Activated T-cell treated with anti-CD3 and anti-CD28 coated beads for 1 hour (primary cell): ENCODE measurements around the gene KLHL6.
"Not testable (repeated sequence)": the region's sequence is repeated elsewhere in the genome, so short reads cannot be mapped to it uniquely, and the experiment has no call there.

ENCODE experiments used
- DNase-seq: peaks from one replicate; pipeline ENCODE4 v3.0.0-alpha.2; 2020; ENCODE audit warnings: low read depth

The KLHL6 gene

GRCh38 chr3:183485093-183485492, 70.4 kb downstream of the KLHL6 start:
- DNase-seq = no peak

GRCh38 chr3:183484431-183485075, 71.0 kb downstream of the KLHL6 start:
- DNase-seq = no peak

- DNase-seq = no peak
Measured at GRCh38 chr3:183481582-183481981, 73.9 kb downstream of the KLHL6 start.

- DNase-seq = no peak
Measured at GRCh38 chr3:183478501-183478900, 77.0 kb downstream of the KLHL6 start.

GRCh38 chr3:183477801-183478456, 77.6 kb downstream of the KLHL6 start:
- DNase-seq = no peak

GRCh38 chr3:183475764-183476162, 79.7 kb downstream of the KLHL6 start:
- DNase-seq = not testable (repeated sequence)

- no peak for DNase-seq
Measured at GRCh38 chr3:183475016-183475763, 80.3 kb downstream of the KLHL6 start.

- no peak for DNase-seq
Measured at GRCh38 chr3:183473969-183474368, 81.5 kb downstream of the KLHL6 start.

GRCh38 chr3:183472155-183472554, 83.4 kb downstream of the KLHL6 start:
- no peak for DNase-seq

- DNase-seq = no peak
Measured at GRCh38 chr3:183468424-183468823, 87.1 kb downstream of the KLHL6 start.

GRCh38 chr3:183466575-183466974, 88.9 kb downstream of the KLHL6 start:
- DNase-seq = no peak

- DNase-seq = not testable (repeated sequence)
Measured at GRCh38 chr3:183465710-183466109, 89.8 kb downstream of the KLHL6 start.

GRCh38 chr3:183464480-183464879, 91.0 kb downstream of the KLHL6 start:
- no peak for DNase-seq

GRCh38 chr3:183460081-183461055, 95.1 kb downstream of the KLHL6 start:
- no peak for DNase-seq

GRCh38 chr3:183455089-183455488, 100.4 kb downstream of the KLHL6 start:
- DNase-seq = no peak

- no peak for DNase-seq
Measured at GRCh38 chr3:183454064-183454463, 101.4 kb downstream of the KLHL6 start.

- no peak for DNase-seq
Measured at GRCh38 chr3:183449791-183450190, 105.7 kb downstream of the KLHL6 start.

- DNase-seq = no peak
Measured at GRCh38 chr3:183449391-183449790, 106.1 kb downstream of the KLHL6 start.

GRCh38 chr3:183448369-183449128, 107.0 kb downstream of the KLHL6 start:
- DNase-seq = no peak

GRCh38 chr3:183447206-183448001, 108.1 kb downstream of the KLHL6 start:
- peak; percentile 41 for DNase-seq
